Nephron (organoid): ENCODE data around the gene FBXO31.
A peak's percentile ranks its signal among the peaks of the same experiment; 100 is the strongest.
"Not testable (repeated sequence)": the region's sequence is repeated elsewhere in the genome, so short reads cannot be mapped to it uniquely, and the experiment has no call there.

Experiments used
- H3K27ac Mint-ChIP-seq, 3 experiments: 2 replicates each; pipeline ENCODE4 v1.8.0; 2020; ENCODE audit warnings: mixed read lengths in 3 of 3, mild to moderate bottlenecking in 2 of 3, moderate library complexity in 1 of 3
- H3K27me3 Mint-ChIP-seq: 2 replicates; pipeline ENCODE4 v1.8.0; 2021; ENCODE audit warnings: low read depth, mild to moderate bottlenecking, moderate library complexity, mixed read lengths
- H3K36me3 Mint-ChIP-seq: 2 replicates; pipeline ENCODE4 v1.8.0; 2020; ENCODE audit warnings: low read depth, mixed read lengths
- H3K4me1 Mint-ChIP-seq: 2 replicates; pipeline ENCODE4 v1.8.0; 2020; ENCODE audit warnings: mixed read lengths
- H3K4me3 Mint-ChIP-seq, 3 experiments: 2 replicates each; pipeline ENCODE4 v1.8.0; 2020; ENCODE audit warnings: mild to moderate bottlenecking in 3 of 3, mixed read lengths in 3 of 3, moderate library complexity in 2 of 3
- H3K9me3 Mint-ChIP-seq: 2 replicates; pipeline ENCODE4 v1.8.0; 2020; ENCODE audit warnings: mixed read lengths
- CTCF ChIP-seq, 3 experiments: fragments of 200-600 bp; sonication (generic); IDR thresholded peaks; one replicate each; pipeline ENCODE4 v1.5.0; 2021; ENCODE audit warnings: antibody characterized with exemption in 3 of 3; ENCODE audit not compliant: unreplicated experiment in 3 of 3

The FBXO31 gene

GRCh38 chr16:87390641-87391323 lies 7.2 kb upstream of the FBXO31 start:
- H3K27me3 Mint-ChIP-seq = no peaks in the 10 kb centered on the region
- peaks cover 55% of the 10 kb centered on the region for H3K4me1 Mint-ChIP-seq
- H3K4me3 Mint-ChIP-seq = peak overlapping the region; percentile 88 to 91 (median 91)
- H3K27ac Mint-ChIP-seq = peak overlapping the region; percentile 87 to 95 (median 93)
- H3K9me3 Mint-ChIP-seq = no peaks in the 10 kb centered on the region
- TF ChIP-seq CTCF (IDR thresholded peaks at IDR 0.05; ENCODE audit: unreplicated experiment in 3 of 3) = no peak
- no peaks in the 10 kb centered on the region for H3K36me3 Mint-ChIP-seq

- not testable (repeated sequence) for H3K36me3 Mint-ChIP-seq, H3K27me3 Mint-ChIP-seq, H3K9me3 Mint-ChIP-seq
- Mint-ChIP-seq H3K27ac (peak overlapping the region; percentile 47 to 81 (median 68)), H3K4me3 (peak overlapping the region; percentile 50 to 66 (median 65)), H3K4me1 (peaks cover 49% of the 10 kb centered on the region)
Measured at GRCh38 chr16:87389914-87390313, 6.3 kb upstream of the FBXO31 start.

GRCh38 chr16:87389245-87389644 lies 5.7 kb upstream of the FBXO31 start:
- Mint-ChIP-seq H3K4me3 (peak overlapping the region; percentile 35 to 66 (median 65)), H3K36me3 (no peaks in the 10 kb centered on the region), H3K4me1 (peaks cover 44% of the 10 kb centered on the region), H3K27me3 (no peaks in the 10 kb centered on the region), H3K9me3 (no peaks in the 10 kb centered on the region), H3K27ac (peak overlapping the region; percentile 47 to 81 (median 68))
- TF ChIP-seq CTCF (IDR thresholded peaks at IDR 0.05; ENCODE audit: unreplicated experiment in 3 of 3) = no peak

GRCh38 chr16:87388818-87389134 lies 5.2 kb upstream of the FBXO31 start:
- H3K9me3 Mint-ChIP-seq = no peaks in the 10 kb centered on the region
- H3K4me1 Mint-ChIP-seq = peaks cover 39% of the 10 kb centered on the region
- no peak for TF ChIP-seq CTCF (IDR thresholded peaks at IDR 0.05; ENCODE audit: unreplicated experiment in 3 of 3)
- H3K4me3 Mint-ChIP-seq = peak overlapping the region; percentile 59 to 82 (median 79)
- no peaks in the 10 kb centered on the region for H3K27me3 Mint-ChIP-seq
- H3K27ac Mint-ChIP-seq = peak overlapping the region; percentile 97 to 98 (median 98)
- no peaks in the 10 kb centered on the region for H3K36me3 Mint-ChIP-seq

- Mint-ChIP-seq H3K4me3 (peak overlapping the region; percentile 59 to 82 (median 79)), H3K27ac (peak overlapping the region; percentile 97 to 98 (median 98)), H3K9me3 (no peaks in the 10 kb centered on the region), H3K4me1 (peaks cover 33% of the 10 kb centered on the region), H3K27me3 (no peaks in the 10 kb centered on the region), H3K36me3 (no peaks in the 10 kb centered on the region)
- TF ChIP-seq CTCF (IDR thresholded peaks at IDR 0.05; ENCODE audit: unreplicated experiment in 3 of 3) = no peak
Measured at GRCh38 chr16:87387942-87388817, 4.6 kb upstream of the FBXO31 start.

- H3K36me3 Mint-ChIP-seq, H3K27me3 Mint-ChIP-seq, H3K9me3 Mint-ChIP-seq: not testable (repeated sequence)
- Mint-ChIP-seq H3K4me3 (peak overlapping the region; percentile 76 to 93 (median 87)), H3K4me1 (peaks cover 54% of the 10 kb centered on the region), H3K27ac (peak overlapping the region; percentile 29 to 74 (median 64))
Measured at GRCh38 chr16:87384875-87385167, 1.2 kb upstream of the FBXO31 start.
